HepG2 (cell line): Measurements from ENCODE around the gene NOTO. TPM values are rescaled to one million over a fixed set of nuclear protein-coding genes. Genes with fewer than 3 reads are reported as not detected.

ENCODE experiments used
- GATAD1 ChIP-seq: IDR thresholded peaks from 2 replicates; pipeline ENCODE4 v1.6.1; 2016; ENCODE audit warnings: missing genetic modification reagents, missing compliant biosample characterization
- GTF3A ChIP-seq: sonication (generic); formaldehyde crosslinking; conservative IDR thresholded peaks from 2 replicates; pipeline ENCODE4 v1.4.0; 2020; ENCODE audit warnings: mild to moderate bottlenecking, missing genetic modification reagents
- HNF1B ChIP-seq: sonication (generic); formaldehyde crosslinking; IDR thresholded peaks from 2 replicates; pipeline ENCODE4 v1.5.1; 2020; ENCODE audit warnings: mild to moderate bottlenecking, moderate library complexity, missing genetic modification reagents
- KLF15 ChIP-seq: sonication (generic); formaldehyde crosslinking; IDR thresholded peaks from 2 replicates; pipeline ENCODE4 v1.8.1; 2023; ENCODE audit warnings: borderline replicate concordance, mild to moderate bottlenecking, inconsistent platforms, missing genetic modification reagents, mixed read lengths
- KMT2B ChIP-seq: IDR thresholded peaks from 2 replicates; pipeline ENCODE4 v1.6.1; 2016; ENCODE audit warnings: missing genetic modification reagents, missing compliant biosample characterization
- PAF1 ChIP-seq: IDR thresholded peaks from 2 replicates; pipeline ENCODE4 v1.6.1; 2016; ENCODE audit warnings: missing genetic modification reagents, missing compliant biosample characterization
- PHF8 ChIP-seq: sonication (generic); formaldehyde crosslinking; IDR thresholded peaks from 2 replicates; pipeline ENCODE4 v1.5.0; 2020; ENCODE audit warnings: missing genetic modification reagents
- POGZ ChIP-seq: sonication (generic); formaldehyde crosslinking; IDR thresholded peaks from 2 replicates; pipeline ENCODE4 v1.4.0; 2020; ENCODE audit warnings: mild to moderate bottlenecking, missing genetic modification reagents
- RNF2 ChIP-seq: fragments of 450-650 bp; conservative IDR thresholded peaks from 2 replicates; pipeline ENCODE4 v1.6.1; 2016; ENCODE audit warnings: low read depth
- RNF219 ChIP-seq: sonication (generic); formaldehyde crosslinking; IDR thresholded peaks from 2 replicates; pipeline ENCODE4 v1.5.0; 2020; ENCODE audit warnings: mild to moderate bottlenecking, missing genetic modification reagents
- SMAD1 ChIP-seq: sonication (generic); formaldehyde crosslinking; IDR thresholded peaks from 2 replicates; pipeline ENCODE4 v1.4.0; 2020; ENCODE audit warnings: missing genetic modification reagents, low read depth, mild to moderate bottlenecking, borderline replicate concordance
- SNAPC2 ChIP-seq: sonication (generic); formaldehyde crosslinking; IDR thresholded peaks from 2 replicates; pipeline ENCODE4 v1.8.1; 2022; ENCODE audit warnings: mild to moderate bottlenecking, missing genetic modification reagents
- SRSF1 ChIP-seq: fragments of 200-400 bp; formaldehyde crosslinking; optimal IDR thresholded peaks from 2 replicates; pipeline ENCODE3; 2017; ENCODE audit warnings: mild to moderate bottlenecking, low read depth, low read length, moderate library complexity
- TOPORS ChIP-seq: sonication (generic); formaldehyde crosslinking; IDR thresholded peaks from 2 replicates; pipeline ENCODE4 v1.8.0; 2023; ENCODE audit warnings: mild to moderate bottlenecking, missing genetic modification reagents
- ZMYM3 ChIP-seq: sonication (generic); formaldehyde crosslinking; IDR thresholded peaks from 2 replicates; pipeline ENCODE4 v1.5.1; 2020; ENCODE audit warnings: mild to moderate bottlenecking, missing genetic modification reagents
- ZNF543 ChIP-seq: sonication (generic); formaldehyde crosslinking; IDR thresholded peaks from 2 replicates; pipeline ENCODE4 v1.4.0; 2020; ENCODE audit warnings: mild to moderate bottlenecking, missing genetic modification reagents
- ZNF703 ChIP-seq: sonication (generic); formaldehyde crosslinking; IDR thresholded peaks from 2 replicates; pipeline ENCODE4 v1.5.1; 2020; ENCODE audit warnings: missing genetic modification reagents, mild to moderate bottlenecking, moderate library complexity, borderline replicate concordance
- polyA plus RNA-seq, 8 experiments: library from polyadenylated mRNA; depleted of rRNA in 3 of 8; stranded (reverse) in 7 of 8; unstranded in 1 of 8; fragments of >200 nt; fragmentation: Illumina TruSeq in 4 of 8; extraction: Trizol in 4 of 8; gene quantifications; 2 replicates each; pipeline versions ENCODE4 v1.2.1 to v1.2.3, GENCODE V29; 2011 to 2016; ENCODE audit warnings: low read depth in 4 of 8, missing spikeins in 1 of 8, mixed read lengths in 1 of 8; ENCODE audit not compliant: insufficient read depth in 1 of 8
- total RNA-seq, 5 experiments: library from RNA; depleted of rRNA; stranded (reverse); fragments of >200 nt; fragmentation: Illumina TruSeq; extraction: Trizol; gene quantifications; 2 replicates each; pipeline ENCODE4 v1.2.3, GENCODE V29; 2016; ENCODE audit warnings: low read depth in 1 of 5
- TF ChIP-seq, protein P1 (sequence below): sonication (generic); formaldehyde crosslinking; IDR thresholded peaks from 2 replicates; pipeline ENCODE4 v1.4.0; 2020; ENCODE audit warnings: mild to moderate bottlenecking, missing genetic modification reagents
- TF ChIP-seq, protein P2 (sequence below): sonication (generic); formaldehyde crosslinking; IDR thresholded peaks from 2 replicates; pipeline ENCODE4 v1.4.0; 2020; ENCODE audit warnings: mild to moderate bottlenecking, missing genetic modification reagents
- TF ChIP-seq, protein P3 (sequence below): IDR thresholded peaks from 2 replicates; pipeline ENCODE4 v1.6.1; 2016; ENCODE audit warnings: mild to moderate bottlenecking, missing biosample characterization, missing genetic modification reagents
- TF ChIP-seq, protein P4 (sequence below): sonication (generic); formaldehyde crosslinking; IDR thresholded peaks from 2 replicates; pipeline ENCODE4 v1.4.0; 2020; ENCODE audit warnings: missing genetic modification reagents

NOTO gene
- total and polyA plus RNA-seq, 2 of the 13 experiments (the other 11 are each of a cell fraction or from before 2014, with no cell fraction given) = not detected

GRCh38 chr2:73214120-73215035 lies 12.0 kb downstream of the NOTO start, which contains the start of gene SMYD5 (continued):
- TF ChIP-seq, protein P1, sequence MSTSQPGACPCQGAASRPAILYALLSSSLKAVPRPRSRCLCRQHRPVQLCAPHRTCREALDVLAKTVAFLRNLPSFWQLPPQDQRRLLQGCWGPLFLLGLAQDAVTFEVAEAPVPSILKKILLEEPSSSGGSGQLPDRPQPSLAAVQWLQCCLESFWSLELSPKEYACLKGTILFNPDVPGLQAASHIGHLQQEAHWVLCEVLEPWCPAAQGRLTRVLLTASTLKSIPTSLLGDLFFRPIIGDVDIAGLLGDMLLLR (CRISPR knock-in tag) = peak; percentile 99
- TF ChIP-seq KLF15 (CRISPR knock-in tag) (peak; percentile 56; the same call in 1 of the 2 replicates), SRSF1 (no peak), GATAD1 (CRISPR knock-in tag) (peak; percentile 88), SNAPC2 (no peak), KMT2B (CRISPR knock-in tag) (peak; percentile 90), GTF3A (no peak), ZNF543 (peak; percentile 95), RNF2 (peak; percentile 78; the same call in 1 of the 2 replicates), TOPORS (CRISPR knock-in tag) (no peak), SMAD1 (no peak), HNF1B (CRISPR knock-in tag) (peak; percentile 65; the same call in 1 of the 2 replicates), RNF219 (CRISPR knock-in tag) (peak; percentile 82; the same call in 1 of the 2 replicates), PHF8 (CRISPR knock-in tag) (peak; percentile 98), ZMYM3 (CRISPR knock-in tag) (no peak), PAF1 (CRISPR knock-in tag) (no peak), POGZ (CRISPR knock-in tag) (peak; percentile 38; the same call in 1 of the 2 replicates), ZNF703 (CRISPR knock-in tag) (no peak)
- TF ChIP-seq, protein P2, sequence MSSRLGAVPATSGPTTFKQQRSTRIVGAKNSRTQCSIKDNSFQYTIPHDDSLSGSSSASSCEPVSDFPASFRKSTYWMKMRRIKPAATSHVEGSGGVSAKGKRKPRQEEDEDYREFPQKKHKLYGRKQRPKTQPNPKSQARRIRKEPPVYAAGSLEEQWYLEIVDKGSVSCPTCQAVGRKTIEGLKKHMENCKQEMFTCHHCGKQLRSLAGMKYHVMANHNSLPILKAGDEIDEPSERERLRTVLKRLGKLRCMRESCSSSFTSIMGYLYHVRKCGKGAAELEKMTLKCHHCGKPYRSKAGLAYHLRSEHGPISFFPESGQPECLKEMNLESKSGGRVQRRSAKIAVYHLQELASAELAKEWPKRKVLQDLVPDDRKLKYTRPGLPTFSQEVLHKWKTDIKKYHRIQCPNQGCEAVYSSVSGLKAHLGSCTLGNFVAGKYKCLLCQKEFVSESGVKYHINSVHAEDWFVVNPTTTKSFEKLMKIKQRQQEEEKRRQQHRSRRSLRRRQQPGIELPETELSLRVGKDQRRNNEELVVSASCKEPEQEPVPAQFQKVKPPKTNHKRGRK = no peak
- TF ChIP-seq, protein P3, sequence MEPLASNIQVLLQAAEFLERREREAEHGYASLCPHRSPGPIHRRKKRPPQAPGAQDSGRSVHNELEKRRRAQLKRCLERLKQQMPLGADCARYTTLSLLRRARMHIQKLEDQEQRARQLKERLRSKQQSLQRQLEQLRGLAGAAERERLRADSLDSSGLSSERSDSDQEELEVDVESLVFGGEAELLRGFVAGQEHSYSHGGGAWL (CRISPR knock-in tag) = peak; percentile 99
- TF ChIP-seq, protein P4, sequence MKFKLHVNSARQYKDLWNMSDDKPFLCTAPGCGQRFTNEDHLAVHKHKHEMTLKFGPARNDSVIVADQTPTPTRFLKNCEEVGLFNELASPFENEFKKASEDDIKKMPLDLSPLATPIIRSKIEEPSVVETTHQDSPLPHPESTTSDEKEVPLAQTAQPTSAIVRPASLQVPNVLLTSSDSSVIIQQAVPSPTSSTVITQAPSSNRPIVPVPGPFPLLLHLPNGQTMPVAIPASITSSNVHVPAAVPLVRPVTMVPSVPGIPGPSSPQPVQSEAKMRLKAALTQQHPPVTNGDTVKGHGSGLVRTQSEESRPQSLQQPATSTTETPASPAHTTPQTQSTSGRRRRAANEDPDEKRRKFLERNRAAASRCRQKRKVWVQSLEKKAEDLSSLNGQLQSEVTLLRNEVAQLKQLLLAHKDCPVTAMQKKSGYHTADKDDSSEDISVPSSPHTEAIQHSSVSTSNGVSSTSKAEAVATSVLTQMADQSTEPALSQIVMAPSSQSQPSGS (CRISPR knock-in tag) = no peak; the same call in 1 of the 2 replicates
